HEK293 (cell line): ENCODE data around the gene EMILIN1.

Experiments used
- CTCF ChIA-PET: fragments of 350-600 bp; formaldehyde crosslinking; extraction: SDS; loops from one replicate; lab custom pipeline; 2021; ENCODE audit warnings: antibody characterized with exemption; lab: Yijun Ruan, JAX
- POLR2A ChIA-PET: fragments of 300-600 bp; formaldehyde crosslinking; extraction: SDS; loops from one replicate; lab custom pipeline; 2020; ENCODE audit warnings: antibody characterized with exemption, inconsistent platforms; lab: Yijun Ruan, JAX
- H3K27ac ChIP-seq: fragments of 200-500 bp; sonication (Bioruptor generic); 2 replicates; pipeline ENCODE4 v1.5.1; 2014; ENCODE audit warnings: low read depth, low read length, control low read depth, inconsistent platforms; ENCODE audit errors: extremely low read depth
- H3K36me3 ChIP-seq, 2 experiments: fragments of 200-500 bp in 1 of 2; sonication (Bioruptor generic) in 1 of 2; 1 replicate in 1 of 2; 2 replicates in 1 of 2; pipeline ENCODE4 v1.5.1; 2014 to 2017; ENCODE audit warnings: inconsistent platforms in 2 of 2, low read length in 2 of 2; ENCODE audit not compliant: control insufficient read depth in 2 of 2, insufficient read depth in 1 of 2
- H3K4me1 ChIP-seq: fragments of 200-500 bp; sonication (Bioruptor generic); 2 replicates; pipeline ENCODE4 v1.5.1; 2014; ENCODE audit warnings: mild to moderate bottlenecking, low read length, inconsistent platforms; ENCODE audit not compliant: control insufficient read depth, insufficient read depth
- H3K4me3 ChIP-seq: 2 replicates; pipeline ENCODE4 v1.5.1; 2011; ENCODE audit warnings: low read depth, mild to moderate bottlenecking, control low read depth, low read length, moderate library complexity
- H3K9me3 ChIP-seq: fragments of 200-500 bp; sonication (Bioruptor generic); 2 replicates; pipeline ENCODE4 v1.5.1; 2014; ENCODE audit warnings: low read depth, low read length, inconsistent platforms; ENCODE audit not compliant: control insufficient read depth, insufficient read depth
- BCL11B ChIP-seq: fragments of 450-650 bp; formaldehyde crosslinking; IDR thresholded peaks from 2 replicates; pipeline ENCODE4 v1.5.1; 2016; ENCODE audit warnings: low read depth, missing biosample characterization, missing genetic modification characterization
- GLIS1 ChIP-seq: fragments of 450-650 bp; formaldehyde crosslinking; IDR thresholded peaks from 2 replicates; pipeline ENCODE4 v1.5.1; 2016; ENCODE audit warnings: missing biosample characterization, missing genetic modification characterization
- GLIS2 ChIP-seq: fragments of 450-650 bp; formaldehyde crosslinking; IDR thresholded peaks from 2 replicates; pipeline ENCODE4 v1.5.1; 2016; ENCODE audit warnings: missing biosample characterization, missing genetic modification characterization
- IKZF3 ChIP-seq: fragments of 450-650 bp; IDR thresholded peaks from 2 replicates; pipeline ENCODE4 v1.5.0; 2018; ENCODE audit warnings: missing biosample characterization, mild to moderate bottlenecking, missing genetic modification characterization, moderate library complexity
- YY2 ChIP-seq: fragments of 450-650 bp; formaldehyde crosslinking; IDR thresholded peaks from 2 replicates; pipeline ENCODE4 v1.5.1; 2016; ENCODE audit warnings: missing biosample characterization, missing genetic modification characterization
- ZBTB21 ChIP-seq: fragments of 450-650 bp; formaldehyde crosslinking; IDR thresholded peaks from 2 replicates; pipeline ENCODE4 v1.5.1; 2017; ENCODE audit warnings: missing biosample characterization, missing genetic modification characterization
- ZBTB8A ChIP-seq: fragments of 450-650 bp; formaldehyde crosslinking; IDR thresholded peaks from 2 replicates; pipeline ENCODE4 v1.5.1; 2016; ENCODE audit warnings: missing biosample characterization, missing genetic modification characterization
- ZEB2 ChIP-seq: fragments of 450-650 bp; formaldehyde crosslinking; IDR thresholded peaks from 2 replicates; pipeline ENCODE4 v1.5.1; 2016; ENCODE audit warnings: missing biosample characterization, missing genetic modification characterization
- ZNF10 ChIP-seq: fragments of 450-650 bp; formaldehyde crosslinking; IDR thresholded peaks from 2 replicates; pipeline ENCODE4 v1.5.1; 2017; ENCODE audit warnings: missing biosample characterization, missing genetic modification characterization
- ZNF16 ChIP-seq: fragments of 450-650 bp; formaldehyde crosslinking; IDR thresholded peaks from 2 replicates; pipeline ENCODE4 v1.5.1; 2016; ENCODE audit warnings: low read depth, missing biosample characterization, missing genetic modification characterization
- ZNF174 ChIP-seq: fragments of 450-650 bp; formaldehyde crosslinking; IDR thresholded peaks from 2 replicates; pipeline ENCODE4 v1.5.0; 2017; ENCODE audit warnings: missing biosample characterization, mild to moderate bottlenecking, missing genetic modification characterization
- ZNF202 ChIP-seq: fragments of 450-650 bp; formaldehyde crosslinking; IDR thresholded peaks from 2 replicates; pipeline ENCODE4 v1.5.1; 2016; ENCODE audit warnings: missing biosample characterization, missing genetic modification characterization, borderline replicate concordance
- ZNF221 ChIP-seq: fragments of 450-650 bp; formaldehyde crosslinking; IDR thresholded peaks from 2 replicates; pipeline ENCODE4 v1.5.1; 2017; ENCODE audit warnings: missing biosample characterization, missing genetic modification characterization, borderline replicate concordance
- ZNF223 ChIP-seq: fragments of 450-650 bp; formaldehyde crosslinking; IDR thresholded peaks from 2 replicates; pipeline ENCODE4 v1.5.1; 2016; ENCODE audit warnings: missing biosample characterization, missing genetic modification characterization
- ZNF391 ChIP-seq: fragments of 450-650 bp; formaldehyde crosslinking; IDR thresholded peaks from 2 replicates; pipeline ENCODE4 v1.5.1; 2016; ENCODE audit warnings: low read depth, missing biosample characterization, missing genetic modification characterization, borderline replicate concordance
- ZNF404 ChIP-seq: fragments of 450-650 bp; formaldehyde crosslinking; IDR thresholded peaks from 2 replicates; pipeline ENCODE4 v1.5.1; 2017; ENCODE audit warnings: missing biosample characterization, missing genetic modification characterization
- ZNF510 ChIP-seq: fragments of 450-650 bp; formaldehyde crosslinking; IDR thresholded peaks from 2 replicates; pipeline ENCODE4 v1.5.1; 2018; ENCODE audit warnings: mild to moderate bottlenecking, missing genetic modification characterization, missing biosample characterization; ENCODE audit not compliant: insufficient replicate concordance
- ZNF571 ChIP-seq: fragments of 450-650 bp; formaldehyde crosslinking; IDR thresholded peaks from 2 replicates; pipeline ENCODE4 v1.5.0; 2017; ENCODE audit warnings: missing biosample characterization, missing genetic modification characterization
- ZNF624 ChIP-seq: fragments of 450-650 bp; formaldehyde crosslinking; IDR thresholded peaks from 2 replicates; pipeline ENCODE4 v1.5.1; 2017; ENCODE audit warnings: missing biosample characterization, missing genetic modification characterization
- ZNF707 ChIP-seq: fragments of 450-650 bp; formaldehyde crosslinking; IDR thresholded peaks from 2 replicates; pipeline ENCODE4 v1.5.1; 2016; ENCODE audit warnings: missing biosample characterization, missing genetic modification characterization
- ZNF792 ChIP-seq: fragments of 450-650 bp; formaldehyde crosslinking; IDR thresholded peaks from 2 replicates; pipeline ENCODE4 v1.5.1; 2016; ENCODE audit warnings: missing biosample characterization, missing genetic modification characterization
- TF ChIP-seq, protein P1 (sequence below): fragments of 450-650 bp; formaldehyde crosslinking; IDR thresholded peaks from 2 replicates; pipeline ENCODE4 v1.5.1; 2016; ENCODE audit warnings: missing biosample characterization, missing genetic modification characterization
- TF ChIP-seq, protein P2 (sequence below): fragments of 450-650 bp; formaldehyde crosslinking; IDR thresholded peaks from 2 replicates; pipeline ENCODE4 v1.5.1; 2016; ENCODE audit warnings: missing biosample characterization, missing genetic modification characterization
- TF ChIP-seq, protein P3 (sequence below): IDR thresholded peaks from 2 replicates; pipeline ENCODE4 v1.6.1; 2011; ENCODE audit warnings: mild to moderate bottlenecking, low read depth, low read length, borderline replicate concordance
- TF ChIP-seq, protein P4 (sequence below): fragments of 450-650 bp; formaldehyde crosslinking; IDR thresholded peaks from 2 replicates; pipeline ENCODE4 v1.5.1; 2016; ENCODE audit warnings: missing biosample characterization, missing genetic modification characterization

The EMILIN1 gene

DNA sequence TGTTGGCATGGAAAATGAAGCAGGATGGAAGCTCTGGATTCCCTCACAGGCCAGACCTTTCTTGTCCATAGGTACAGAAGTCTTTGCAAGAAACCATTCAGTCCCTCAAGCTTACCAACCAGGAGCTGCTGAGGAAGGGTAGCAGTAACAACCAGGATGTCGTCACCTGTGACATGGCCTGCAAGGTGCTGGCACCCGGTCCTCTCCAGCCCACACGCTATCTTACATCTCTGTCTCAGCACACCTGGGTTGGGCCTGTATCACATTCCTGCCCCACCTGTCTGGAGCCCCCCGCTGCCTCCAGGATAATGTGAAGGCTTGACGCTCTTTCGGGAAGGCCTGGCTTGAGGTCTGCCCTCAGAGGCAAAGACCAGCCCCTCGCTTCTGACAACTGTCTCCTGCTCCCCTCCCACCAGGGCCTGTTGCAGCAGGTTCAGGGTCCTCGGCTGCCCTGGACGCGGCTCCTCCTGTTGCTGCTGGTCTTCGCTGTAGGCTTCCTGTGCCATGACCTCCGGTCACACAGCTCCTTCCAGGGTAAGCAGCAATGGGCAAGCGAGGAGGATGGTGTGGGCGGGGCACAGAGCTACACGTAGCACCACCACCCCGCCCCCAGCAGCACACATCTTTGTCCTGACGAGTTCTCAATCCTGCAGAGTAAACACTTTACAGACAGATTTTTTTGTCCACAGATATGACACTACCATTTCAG, 39.6 kb upstream of the EMILIN1 start:
- CTCF ChIA-PET: interaction anchor here (0.9 kb wide), 2 partner anchors 8 to 77 kb away, joined by 3 read pairs; no protein-coding TSS in a partner anchor
- Histone ChIP-seq H3K27ac (no peak overlapping the region), H3K36me3 (peaks cover 3 to 91% of the 10 kb centered on the region in 2 experiments), H3K4me1 (peaks cover 20% of the 10 kb centered on the region), H3K9me3 (no peaks in the 10 kb centered on the region), H3K4me3 (no peak overlapping the region)
- POLR2A ChIA-PET: interaction anchor here (1.0 to 1.8 kb wide), 3 partner anchors 12 to 274 kb away, joined by 3 to 8 read pairs (median 6); partner anchors contain the start of gene OST4
- no peak for TF ChIP-seq IKZF3 (tag by site-specific recombination)
- TF ChIP-seq ZNF404 (tag by site-specific recombination): no peak
- no peak for TF ChIP-seq ZNF10 (tag by site-specific recombination)
- TF ChIP-seq ZNF707 (tag by site-specific recombination): no peak
- TF ChIP-seq, protein P1, sequence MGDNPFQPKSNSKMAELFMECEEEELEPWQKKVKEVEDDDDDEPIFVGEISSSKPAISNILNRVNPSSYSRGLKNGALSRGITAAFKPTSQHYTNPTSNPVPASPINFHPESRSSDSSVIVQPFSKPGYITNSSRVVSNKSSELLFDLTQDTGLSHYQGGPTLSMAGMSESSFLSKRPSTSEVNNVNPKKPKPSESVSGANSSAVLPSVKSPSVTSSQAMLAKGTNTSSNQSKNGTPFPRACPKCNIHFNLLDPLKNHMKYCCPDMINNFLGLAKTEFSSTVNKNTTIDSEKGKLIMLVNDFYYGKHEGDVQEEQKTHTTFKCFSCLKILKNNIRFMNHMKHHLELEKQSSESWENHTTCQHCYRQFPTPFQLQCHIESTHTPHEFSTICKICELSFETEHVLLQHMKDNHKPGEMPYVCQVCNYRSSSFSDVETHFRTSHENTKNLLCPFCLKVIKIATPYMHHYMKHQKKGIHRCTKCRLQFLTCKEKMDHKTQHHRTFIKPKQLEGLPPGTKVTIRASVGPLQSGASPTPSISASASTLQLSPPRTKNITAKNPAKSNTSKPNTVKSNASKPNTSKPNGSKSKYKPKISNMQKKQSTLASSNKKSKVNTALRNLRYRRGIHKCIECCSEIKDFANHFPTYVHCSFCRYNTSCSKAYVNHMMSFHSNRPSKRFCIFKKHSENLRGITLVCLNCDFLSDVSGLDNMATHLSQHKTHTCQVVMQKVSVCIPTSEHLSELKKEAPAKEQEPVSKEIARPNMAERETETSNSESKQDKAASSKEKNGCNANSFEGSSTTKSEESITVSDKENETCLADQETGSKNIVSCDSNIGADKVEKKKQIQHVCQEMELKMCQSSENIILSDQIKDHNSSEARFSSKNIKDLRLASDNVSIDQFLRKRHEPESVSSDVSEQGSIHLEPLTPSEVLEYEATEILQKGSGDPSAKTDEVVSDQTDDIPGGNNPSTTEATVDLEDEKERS (tag by site-specific recombination): no peak
- TF ChIP-seq ZEB2 (tag by site-specific recombination): no peak

DNA sequence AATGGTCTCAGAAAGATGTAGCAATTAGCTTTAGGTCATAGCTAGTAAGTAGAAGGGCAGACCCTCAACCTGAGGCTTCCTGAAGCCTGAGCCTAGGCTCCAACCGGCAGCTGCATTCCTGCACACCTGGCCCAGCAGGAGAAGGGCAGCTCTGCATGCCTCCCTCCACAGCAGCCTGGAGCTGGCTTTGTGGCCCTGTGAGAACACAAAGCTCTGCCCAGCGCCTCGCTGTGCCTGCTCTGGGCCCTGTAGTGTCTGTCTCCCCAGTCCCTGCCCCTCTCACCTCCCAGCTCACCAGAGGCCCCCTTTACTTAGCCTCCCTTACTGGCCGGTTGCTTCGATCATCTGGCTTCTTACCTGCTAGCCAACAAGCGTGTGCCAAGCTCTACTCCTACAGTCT, 39.0 kb upstream of the EMILIN1 start:
- Histone ChIP-seq H3K9me3 (no peaks in the 10 kb centered on the region), H3K27ac (no peak overlapping the region), H3K4me3 (no peak overlapping the region), H3K4me1 (peaks cover 16% of the 10 kb centered on the region), H3K36me3 (peaks cover 3 to 86% of the 10 kb centered on the region in 2 experiments)
- TF ChIP-seq, protein P2, sequence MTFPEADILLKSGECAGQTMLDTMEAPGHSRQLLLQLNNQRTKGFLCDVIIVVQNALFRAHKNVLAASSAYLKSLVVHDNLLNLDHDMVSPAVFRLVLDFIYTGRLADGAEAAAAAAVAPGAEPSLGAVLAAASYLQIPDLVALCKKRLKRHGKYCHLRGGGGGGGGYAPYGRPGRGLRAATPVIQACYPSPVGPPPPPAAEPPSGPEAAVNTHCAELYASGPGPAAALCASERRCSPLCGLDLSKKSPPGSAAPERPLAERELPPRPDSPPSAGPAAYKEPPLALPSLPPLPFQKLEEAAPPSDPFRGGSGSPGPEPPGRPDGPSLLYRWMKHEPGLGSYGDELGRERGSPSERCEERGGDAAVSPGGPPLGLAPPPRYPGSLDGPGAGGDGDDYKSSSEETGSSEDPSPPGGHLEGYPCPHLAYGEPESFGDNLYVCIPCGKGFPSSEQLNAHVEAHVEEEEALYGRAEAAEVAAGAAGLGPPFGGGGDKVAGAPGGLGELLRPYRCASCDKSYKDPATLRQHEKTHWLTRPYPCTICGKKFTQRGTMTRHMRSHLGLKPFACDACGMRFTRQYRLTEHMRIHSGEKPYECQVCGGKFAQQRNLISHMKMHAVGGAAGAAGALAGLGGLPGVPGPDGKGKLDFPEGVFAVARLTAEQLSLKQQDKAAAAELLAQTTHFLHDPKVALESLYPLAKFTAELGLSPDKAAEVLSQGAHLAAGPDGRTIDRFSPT (tag by site-specific recombination): no peak
- TF ChIP-seq ZNF792 (tag by site-specific recombination) (no peak), ZNF510 (no peak), YY2 (tag by site-specific recombination) (no peak), ZNF391 (tag by site-specific recombination) (no peak), ZNF223 (tag by site-specific recombination) (no peak), ZNF571 (tag by site-specific recombination) (no peak), ZNF624 (tag by site-specific recombination) (no peak), BCL11B (tag by site-specific recombination) (no peak), ZNF221 (tag by site-specific recombination) (no peak), ZNF16 (tag by site-specific recombination) (no peak), ZNF202 (tag by site-specific recombination) (no peak), ZBTB8A (tag by site-specific recombination) (no peak), ZBTB21 (tag by site-specific recombination) (no peak), GLIS2 (tag by site-specific recombination) (no peak), ZNF10 (tag by site-specific recombination) (no peak), GLIS1 (tag by site-specific recombination) (no peak), ZNF174 (no peak)
- TF ChIP-seq, protein P3, sequence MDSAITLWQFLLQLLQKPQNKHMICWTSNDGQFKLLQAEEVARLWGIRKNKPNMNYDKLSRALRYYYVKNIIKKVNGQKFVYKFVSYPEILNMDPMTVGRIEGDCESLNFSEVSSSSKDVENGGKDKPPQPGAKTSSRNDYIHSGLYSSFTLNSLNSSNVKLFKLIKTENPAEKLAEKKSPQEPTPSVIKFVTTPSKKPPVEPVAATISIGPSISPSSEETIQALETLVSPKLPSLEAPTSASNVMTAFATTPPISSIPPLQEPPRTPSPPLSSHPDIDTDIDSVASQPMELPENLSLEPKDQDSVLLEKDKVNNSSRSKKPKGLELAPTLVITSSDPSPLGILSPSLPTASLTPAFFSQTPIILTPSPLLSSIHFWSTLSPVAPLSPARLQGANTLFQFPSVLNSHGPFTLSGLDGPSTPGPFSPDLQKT: no peak
- TF ChIP-seq, protein P4, sequence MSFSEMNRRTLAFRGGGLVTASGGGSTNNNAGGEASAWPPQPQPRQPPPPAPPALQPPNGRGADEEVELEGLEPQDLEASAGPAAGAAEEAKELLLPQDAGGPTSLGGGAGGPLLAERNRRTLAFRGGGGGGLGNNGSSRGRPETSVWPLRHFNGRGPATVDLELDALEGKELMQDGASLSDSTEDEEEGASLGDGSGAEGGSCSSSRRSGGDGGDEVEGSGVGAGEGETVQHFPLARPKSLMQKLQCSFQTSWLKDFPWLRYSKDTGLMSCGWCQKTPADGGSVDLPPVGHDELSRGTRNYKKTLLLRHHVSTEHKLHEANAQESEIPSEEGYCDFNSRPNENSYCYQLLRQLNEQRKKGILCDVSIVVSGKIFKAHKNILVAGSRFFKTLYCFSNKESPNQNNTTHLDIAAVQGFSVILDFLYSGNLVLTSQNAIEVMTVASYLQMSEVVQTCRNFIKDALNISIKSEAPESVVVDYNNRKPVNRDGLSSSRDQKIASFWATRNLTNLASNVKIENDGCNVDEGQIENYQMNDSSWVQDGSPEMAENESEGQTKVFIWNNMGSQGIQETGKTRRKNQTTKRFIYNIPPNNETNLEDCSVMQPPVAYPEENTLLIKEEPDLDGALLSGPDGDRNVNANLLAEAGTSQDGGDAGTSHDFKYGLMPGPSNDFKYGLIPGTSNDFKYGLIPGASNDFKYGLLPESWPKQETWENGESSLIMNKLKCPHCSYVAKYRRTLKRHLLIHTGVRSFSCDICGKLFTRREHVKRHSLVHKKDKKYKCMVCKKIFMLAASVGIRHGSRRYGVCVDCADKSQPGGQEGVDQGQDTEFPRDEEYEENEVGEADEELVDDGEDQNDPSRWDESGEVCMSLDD: no peak
- ChIA-PET POLR2A (interaction anchor here (1.5 to 1.8 kb wide), 2 partner anchors 11 to 32 kb away, joined by 6 to 8 read pairs; partner anchors contain the start of gene OST4), CTCF (interaction anchor here (0.6 to 0.9 kb wide), 2 partner anchors 77 to 80 kb away, joined by 3 read pairs; no protein-coding TSS in a partner anchor)
